HG03457 (cell line): ENCODE measurements around the gene VGLL4.

Experiments
- ATAC-seq: cut with Tn5 transposase; IDR thresholded peaks from one replicate; pipeline ENCODE4 v1.9.1; 2021; ENCODE audit warnings: moderate number of reproducible peaks; ENCODE audit not compliant: unreplicated experiment

VGLL4 gene

DNA sequence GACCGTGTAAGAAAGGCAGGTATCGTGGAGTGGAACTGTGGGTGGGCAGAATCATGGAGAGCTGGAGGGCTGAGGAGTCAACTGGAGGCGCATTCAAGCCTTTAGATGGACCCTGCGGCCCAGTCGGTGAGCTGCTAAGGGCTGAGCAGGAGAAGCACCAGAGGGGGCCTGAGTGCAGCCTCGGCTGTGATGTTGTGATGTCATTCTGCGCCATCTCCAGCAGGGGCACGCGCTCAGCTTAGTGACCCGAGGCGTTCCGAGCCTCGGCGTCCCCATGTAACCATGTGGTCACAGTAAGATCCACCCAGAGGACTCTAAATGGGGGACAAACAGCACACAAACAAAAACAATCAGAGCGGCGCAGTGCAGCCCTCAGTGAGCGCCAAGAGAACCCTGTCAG lies 76.8 kb downstream of the VGLL4 start:
- no peak for ATAC-seq

DNA sequence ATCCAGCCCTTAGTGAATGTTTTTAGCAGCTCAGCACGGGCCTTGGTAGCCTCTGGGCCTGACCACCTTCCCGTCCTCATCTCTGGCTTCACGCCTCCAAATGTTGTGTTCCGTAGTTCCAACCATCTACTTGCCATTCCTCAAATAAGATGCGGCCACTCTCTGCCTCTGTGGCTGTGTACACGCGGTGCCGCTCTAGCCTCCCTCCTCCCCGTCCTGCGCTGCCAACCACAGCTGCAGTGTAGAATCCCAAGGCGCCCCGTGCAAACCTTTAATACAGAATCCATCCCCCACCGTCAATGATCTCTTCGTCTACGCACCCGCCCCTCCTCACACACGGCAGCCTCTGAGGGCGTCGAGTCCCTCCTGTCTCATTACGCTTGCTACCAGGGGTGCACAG lies 77.2 kb downstream of the VGLL4 start:
- no peak for ATAC-seq

DNA sequence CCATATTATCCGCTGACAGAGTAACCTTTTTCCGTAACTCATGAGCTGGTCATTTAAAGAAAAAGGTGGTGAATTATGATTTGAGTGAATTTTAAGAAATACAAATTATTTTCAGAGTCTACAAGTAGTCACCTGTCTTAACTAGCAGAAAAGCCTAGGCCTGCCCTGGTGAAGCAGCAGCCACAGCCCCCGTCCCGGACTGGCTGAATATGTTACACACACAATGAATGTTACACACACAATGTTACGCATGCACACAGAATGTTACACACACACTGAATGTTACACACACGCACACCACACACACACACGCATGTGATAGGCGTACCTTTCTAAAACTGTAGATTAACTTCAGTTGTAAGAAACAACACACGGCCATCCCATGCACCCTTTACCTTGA lies 77.8 kb downstream of the VGLL4 start:
- ATAC-seq: no peak

DNA sequence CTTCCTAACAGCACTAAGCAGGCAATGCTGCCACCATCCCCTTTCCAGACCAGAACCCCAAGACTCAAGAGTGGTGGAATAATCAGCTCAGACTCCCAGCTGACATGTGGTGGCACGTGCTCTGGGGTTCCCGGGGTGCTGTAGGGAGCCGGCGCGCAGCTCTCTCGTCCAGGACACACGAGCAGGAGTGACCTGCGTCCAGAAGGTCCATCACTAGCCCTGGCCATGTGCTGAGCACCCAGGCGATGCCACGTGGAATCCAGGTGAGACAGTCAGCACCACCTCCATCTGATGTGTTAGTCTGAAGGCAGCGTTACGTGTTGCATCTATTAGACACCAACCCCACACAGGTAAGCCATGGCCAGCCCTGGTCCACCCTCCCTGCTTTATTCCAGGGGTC lies 78.2 kb downstream of the VGLL4 start:
- ATAC-seq: no peak

DNA sequence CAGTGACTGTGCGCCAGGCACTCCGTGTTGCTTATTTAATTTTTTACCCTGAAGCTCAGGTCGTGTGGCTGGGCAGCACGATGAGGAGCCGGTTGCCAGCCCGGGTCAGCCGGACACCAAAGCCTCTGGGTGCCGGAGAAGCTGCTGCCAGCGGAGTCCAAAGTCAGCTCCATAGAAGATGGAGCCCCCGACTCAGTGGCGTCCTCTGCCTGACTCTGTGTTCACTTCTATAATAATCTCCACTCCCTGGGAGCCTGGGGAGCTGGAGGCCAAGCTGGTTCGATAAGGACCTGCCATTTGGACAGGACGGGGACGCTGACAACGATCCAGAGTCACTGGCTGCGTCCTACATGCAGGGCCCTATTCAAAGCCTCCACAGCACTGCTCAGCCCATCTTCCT lies 78.6 kb downstream of the VGLL4 start:
- ATAC-seq: no peak

DNA sequence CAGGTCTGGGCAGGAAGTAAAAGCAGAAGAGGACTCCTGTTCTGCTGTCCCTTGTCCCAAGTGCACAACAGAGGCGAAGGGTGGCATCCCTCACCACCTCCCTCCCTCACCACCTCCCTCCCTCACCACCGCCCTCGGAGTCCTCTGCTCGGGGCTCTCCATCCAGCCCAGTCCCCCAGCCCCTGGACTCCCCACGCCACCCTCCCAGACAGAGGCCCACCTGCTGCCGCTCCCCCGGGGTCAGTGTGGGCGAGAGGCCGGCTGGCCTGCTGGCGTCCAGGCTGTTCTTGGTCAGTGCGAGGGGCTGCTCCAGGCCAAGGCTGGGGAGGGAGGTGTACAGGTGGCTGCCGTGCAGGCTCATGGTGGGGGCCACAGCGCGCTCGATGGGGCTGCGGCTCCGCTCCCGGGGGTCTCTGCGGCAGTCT lies 79.1 kb downstream of the VGLL4 start:
- ATAC-seq: no peak

DNA sequence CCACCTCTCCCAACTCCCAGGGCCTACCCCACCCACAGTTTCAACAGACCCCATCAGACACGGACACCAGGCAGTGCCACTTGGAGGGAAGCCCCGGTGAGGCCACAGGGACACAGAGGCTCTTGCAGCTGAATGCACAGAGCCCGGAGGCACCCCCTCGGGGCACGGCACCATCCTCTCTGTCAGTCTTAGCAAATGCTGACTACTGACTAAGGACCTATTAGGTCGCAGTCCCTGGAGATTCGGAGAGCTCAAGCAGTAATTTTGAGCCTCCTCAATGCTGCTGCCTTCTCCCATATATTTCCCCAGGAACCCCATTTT lies 79.9 kb downstream of the VGLL4 start:
- ATAC-seq: no peak

DNA sequence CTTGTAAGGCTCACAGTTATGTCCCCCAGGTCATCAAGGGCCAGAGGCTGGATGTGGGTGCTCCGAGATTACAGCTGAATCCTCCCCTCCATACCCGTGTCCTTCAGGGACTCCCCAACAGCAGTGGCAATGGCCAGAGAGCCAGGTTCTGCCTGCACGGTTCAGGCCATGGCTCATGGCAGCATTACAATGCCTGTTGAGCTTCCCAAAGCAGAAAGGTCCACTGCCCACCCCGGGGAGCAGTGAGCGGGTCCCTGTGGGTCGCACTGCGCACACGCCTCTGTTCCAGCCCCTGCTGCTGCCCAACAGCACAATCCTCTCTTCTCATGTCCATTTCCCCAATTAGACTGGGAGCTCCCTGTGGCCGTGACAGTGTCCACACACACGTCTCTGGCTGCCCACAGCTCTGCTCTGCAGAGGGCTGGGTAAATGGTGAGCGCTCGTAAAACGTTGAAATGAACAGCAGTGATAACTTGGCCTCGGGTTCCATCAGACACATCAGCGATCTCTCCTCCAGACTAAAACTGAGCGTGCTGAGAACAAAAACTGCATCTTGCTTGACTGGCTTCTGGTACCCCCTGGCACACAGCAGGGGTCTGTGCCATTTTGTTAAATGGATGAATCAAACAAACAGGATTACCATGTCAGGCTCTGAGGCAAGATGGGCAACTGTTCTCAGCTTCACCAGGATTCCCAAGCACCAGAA lies 80.4 kb downstream of the VGLL4 start:
- ATAC-seq: no peak

DNA sequence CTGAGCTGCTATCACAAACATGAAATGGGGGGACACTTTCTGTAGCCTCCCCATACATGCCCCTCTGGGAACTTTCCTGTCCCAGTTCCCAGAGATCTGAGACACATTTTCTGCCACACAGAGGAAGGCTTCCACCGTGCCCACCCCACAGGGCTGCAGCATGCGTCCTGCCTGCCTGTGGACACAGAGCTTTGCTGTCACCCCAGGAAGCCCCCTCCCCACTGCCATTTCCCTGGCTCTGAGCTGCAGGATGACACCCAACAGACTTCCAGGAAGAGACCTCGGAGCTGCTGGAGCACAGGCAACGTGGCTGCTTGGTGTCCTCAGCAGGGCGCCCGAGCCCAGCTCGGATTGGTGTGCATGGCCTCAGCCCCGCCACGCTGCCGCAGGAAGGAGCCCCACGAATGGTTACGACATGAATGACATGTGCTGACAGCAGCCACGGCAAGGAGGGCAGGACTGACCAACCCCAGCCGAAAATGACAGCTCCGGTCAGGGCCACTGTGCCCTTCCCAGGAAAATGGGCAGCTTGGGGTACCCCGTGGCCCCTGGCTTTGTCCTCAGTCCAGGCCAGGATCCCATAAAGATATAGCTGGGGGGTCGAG lies 81.3 kb downstream of the VGLL4 start:
- no peak for ATAC-seq

DNA sequence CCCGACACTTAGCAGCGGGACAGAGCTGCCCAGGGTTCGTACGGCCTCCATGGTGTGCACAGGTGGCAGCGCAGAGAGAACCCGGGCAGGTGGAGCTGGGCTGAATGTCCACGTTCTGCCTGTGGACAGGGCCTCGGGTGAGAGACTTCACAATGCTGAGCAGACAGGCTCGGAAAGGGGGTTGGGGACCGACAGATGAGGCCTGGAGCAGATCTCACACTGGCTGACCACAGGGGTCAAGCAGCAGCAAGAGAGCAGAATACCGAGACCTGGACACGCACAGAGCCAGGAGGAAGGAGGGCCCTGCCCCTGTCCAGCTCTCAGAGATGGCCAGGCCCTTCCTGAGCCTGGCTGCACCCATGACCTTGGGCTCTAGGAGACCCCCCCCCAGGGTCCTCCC lies 83.0 kb downstream of the VGLL4 start:
- ATAC-seq: no peak

DNA sequence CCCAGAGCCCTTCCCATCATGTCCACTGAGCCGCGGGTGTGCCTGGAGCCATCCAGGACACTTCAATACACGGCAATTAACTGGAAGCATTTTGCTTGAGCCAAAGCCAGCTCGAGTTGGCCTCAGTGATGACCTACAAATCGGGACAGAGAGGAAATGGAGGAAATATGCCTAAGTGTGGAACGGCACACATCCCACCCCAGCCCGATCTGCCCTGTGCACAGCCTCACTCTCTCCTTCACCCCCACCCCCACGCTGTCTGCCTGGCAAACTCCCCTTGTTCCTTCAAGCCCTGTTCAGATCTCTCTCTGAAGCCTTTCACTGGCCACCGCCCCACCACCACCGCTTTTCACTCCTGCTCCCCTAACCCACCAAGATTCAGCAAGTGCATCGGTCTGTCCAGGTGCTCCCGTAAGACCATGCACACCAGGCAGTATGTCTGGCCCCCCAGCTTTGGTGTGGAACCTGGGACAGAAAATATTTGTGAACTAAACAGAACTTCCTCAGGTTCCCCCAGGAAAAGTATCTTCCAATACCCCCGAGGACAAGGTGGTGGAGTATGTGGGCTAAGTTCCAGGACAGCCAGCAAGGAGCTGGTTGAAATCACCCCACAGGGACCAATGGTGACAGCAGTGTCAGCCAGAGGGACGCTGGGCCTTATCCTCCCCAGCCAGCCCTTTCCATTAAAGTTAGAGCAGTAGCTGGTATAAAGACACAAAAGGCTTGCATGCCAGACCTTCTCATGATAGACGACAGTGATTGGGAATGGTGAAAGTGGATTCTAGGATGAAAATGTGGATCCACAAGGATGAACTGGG lies 83.7 kb downstream of the VGLL4 start:
- ATAC-seq: no peak

DNA sequence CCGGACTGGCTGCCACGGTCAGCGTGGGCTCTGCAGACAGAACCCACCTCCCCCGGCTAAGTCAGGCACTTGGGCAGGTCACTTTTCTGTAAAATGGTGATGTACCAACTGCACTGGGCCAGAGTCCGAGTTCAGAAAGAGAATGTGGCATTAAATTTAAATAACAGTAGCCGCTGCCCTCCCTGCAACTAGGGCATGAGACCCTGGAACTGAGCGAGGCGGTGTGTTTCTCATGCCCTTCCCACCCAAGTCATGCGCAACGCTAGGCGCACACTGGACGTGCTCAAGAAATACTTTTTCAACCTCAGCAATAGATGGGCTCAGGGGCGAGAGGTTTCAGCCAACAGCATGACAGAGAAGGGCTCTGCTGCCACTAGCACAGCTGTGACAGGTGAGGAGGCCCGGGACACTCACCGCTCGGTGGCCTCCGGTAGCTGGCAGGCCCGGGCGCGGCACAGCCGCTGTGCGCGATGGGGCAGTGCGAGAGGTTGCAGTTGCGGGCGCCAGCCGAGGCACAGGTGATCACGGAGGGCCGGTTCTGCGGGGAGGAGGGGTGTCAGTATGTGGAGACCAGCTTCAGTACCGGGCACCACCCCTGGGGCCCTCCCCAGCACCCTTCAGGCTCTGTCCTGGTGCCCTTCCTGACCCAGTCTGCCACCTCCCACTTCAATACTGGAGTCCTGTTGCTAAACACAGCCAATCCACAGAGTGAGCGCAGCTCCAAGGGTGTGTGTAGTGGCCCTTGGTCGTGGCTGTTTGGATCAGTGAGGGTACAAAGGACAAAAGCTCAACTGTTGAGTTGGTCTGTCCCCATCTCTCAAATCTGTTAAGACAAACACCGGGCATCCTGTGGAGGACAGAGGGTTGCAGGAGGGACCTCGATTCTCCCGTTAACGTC lies 84.5 kb downstream of the VGLL4 start:
- ATAC-seq: no peak

DNA sequence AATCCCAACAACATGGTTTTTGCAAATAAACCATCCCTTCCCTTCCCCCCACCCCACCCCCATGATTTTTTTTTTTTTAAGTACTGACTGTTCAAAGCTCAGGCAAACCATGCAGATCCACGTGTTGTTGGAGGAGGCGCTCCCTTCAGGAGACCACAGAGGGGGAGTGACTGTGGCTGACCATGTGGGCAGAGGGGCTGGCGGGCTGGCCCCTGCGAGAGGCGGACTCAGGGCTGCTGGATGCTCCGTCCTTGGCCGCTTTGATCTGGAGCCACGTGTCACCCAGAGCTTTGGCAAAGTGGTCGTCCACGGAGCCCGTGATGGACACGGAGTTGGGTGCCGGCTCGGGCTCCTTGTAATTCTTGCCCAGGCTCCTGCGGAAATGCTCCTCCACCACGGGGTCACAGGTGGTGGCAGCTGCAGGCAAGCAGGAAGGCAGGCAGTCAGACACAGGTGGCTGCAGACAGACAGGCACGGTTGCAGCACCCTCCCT lies 85.3 kb downstream of the VGLL4 start:
- no peak for ATAC-seq

DNA sequence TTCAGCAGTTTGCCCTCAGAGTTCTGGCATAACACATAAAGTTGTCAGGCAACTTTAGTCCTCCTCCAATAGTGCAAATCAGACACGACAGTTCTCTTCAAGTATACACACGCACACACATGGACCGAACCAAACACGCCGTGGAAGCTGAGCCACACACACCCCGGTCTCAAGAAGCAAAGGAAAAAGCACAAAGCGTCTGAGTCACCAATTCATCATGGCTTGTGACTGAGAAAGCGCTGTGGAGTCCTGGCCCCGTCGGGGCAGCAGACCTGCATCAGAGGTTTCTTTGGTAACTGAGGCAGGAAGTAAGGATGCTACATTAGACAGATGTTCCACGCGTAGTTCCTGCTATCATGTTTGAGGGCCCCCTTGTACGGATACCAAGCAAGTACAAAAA lies 85.7 kb downstream of the VGLL4 start:
- no peak for ATAC-seq

DNA sequence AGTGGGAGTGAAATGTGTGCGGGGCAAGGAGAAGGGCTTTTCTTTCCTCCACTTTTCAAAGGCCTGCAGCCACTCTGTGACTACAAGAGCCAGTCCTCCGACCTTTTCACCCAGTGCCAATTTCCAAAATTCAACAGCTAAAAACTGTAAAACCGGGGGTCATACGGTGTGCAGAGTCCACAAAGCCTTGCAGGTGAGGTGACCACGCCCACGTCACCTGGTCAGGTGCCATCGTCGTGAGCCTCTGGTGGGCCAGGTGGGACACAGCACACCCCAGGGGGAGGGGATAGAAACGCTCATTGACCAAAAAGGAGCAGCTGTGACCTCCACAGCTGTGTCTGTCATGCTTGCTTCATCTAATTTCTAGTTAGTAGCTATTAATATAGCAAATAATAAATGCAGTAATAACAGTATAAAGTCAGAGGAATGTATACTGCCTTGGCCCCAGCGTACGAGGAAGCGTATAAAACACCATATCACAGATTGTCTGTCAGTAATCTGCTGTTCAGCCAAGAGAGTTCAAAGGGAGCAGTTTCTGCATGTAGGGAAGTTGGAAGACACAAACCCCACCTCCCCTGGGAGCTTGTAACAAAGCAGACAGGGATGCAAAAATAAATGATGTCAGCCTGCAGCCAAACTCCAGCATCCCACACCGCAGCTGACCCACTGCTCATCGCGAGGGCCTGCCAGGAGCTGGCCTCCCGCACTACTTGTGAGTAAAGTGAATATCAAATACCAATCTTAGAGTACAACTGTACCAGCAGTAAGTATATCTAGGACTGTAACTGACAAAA lies 86.7 kb downstream of the VGLL4 start:
- ATAC-seq: no peak

DNA sequence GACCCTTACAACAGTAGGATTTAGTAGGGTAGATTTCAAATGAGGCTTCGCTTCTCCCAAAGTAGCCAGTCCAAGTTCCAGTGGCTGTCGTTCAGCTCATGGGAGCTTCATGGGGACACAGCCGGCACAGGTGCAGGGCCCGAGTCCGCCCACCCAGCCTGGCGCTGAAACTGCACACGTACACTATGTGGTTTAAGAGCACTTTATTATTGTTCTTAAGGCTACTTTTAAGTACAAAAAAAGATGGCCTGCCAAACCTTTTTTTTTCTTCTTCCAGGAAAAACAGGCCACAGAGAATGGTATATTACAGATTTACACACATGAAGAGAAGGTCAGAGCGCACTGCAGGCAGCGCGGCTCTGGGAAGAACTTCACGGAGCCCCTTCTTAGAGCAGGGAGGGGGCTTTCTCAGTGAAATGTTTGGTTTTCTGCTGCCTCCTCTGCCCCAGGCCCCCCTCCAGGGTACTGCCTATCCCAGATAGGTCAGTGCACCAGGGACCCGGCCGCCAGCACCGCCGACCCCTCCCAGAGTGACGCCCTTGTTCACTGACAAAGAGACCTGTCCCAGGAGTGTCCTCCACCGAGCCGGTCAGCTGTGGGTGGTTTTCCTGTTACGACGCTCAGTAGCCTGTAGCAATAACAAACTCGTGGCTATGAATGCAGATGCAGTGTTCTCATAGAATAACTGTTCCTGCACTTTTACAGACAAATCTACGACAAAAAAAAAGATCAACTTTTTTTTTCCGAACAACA lies 87.7 kb downstream of the VGLL4 start:
- no peak for ATAC-seq

DNA sequence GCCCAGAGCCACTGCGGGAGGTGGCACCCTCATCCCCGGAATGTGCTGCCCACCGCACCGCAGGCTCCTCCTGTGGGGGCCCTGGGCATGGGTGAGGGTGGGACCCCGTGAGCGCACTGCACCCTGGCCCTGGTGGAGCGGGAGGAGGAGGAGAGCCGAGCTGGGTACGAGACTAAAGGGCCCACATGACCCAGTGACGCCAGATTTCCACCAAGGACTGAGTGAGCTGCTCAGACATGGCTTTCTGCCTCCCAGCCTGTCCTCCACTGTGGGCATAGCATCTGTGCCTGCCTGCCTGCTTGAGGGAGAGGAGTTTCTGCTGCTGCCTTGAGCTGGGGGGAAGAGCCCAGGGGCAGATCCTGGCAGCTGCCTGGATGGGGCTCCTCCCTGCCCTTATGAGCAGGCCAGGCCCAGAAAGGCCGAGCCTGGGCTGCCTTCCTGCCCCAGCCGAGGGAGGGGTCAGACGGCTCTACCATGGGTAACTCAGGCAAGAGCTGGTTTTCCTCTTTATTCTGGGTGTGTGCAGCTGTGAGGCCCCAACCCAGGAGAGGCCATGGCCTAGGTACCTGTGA lies 88.4 kb downstream of the VGLL4 start:
- ATAC-seq: no peak

DNA sequence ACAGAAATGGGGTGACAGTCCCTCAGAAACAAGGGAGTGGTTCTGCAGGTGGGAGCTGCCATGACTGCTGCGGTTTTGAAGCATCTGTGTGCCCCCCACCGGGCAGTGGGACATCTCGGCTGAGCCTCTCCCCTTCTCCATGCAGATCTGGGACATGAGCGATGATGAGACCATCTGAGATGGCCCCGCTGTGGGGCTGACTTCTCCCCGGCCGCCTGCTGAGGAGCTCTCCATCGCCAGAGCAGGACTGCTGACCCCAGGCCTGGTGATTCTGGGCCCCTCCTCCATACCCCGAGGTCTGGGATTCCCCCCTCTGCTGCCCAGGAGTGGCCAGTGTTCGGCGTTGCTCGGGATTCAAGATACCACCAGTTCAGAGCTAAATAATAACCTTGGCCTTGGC lies 89.0 kb downstream of the VGLL4 start:
- ATAC-seq: no peak

DNA sequence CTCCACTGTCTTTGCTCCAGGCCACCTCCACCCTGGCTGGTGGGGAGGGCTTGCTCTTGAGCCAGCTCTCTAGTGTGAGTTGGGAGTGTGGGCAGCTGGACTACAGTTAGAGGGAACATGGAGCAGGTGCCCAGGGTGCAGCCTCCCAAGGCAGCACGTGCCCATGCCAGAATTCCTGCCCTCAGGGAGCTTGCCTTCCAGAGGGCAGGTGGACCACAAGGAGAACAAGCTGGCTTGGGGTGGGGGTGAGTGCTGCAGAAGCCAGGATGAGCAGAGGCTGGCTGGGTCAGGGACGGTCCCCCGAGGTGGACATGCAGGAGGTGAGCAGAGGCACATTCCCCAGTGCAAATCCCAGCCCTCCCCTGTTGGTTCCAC lies 89.5 kb downstream of the VGLL4 start:
- ATAC-seq: no peak
